ENCODE measurements around the gene OCEL1.

GRCh38 chr19:17246681-17247425 is 20.8 kb downstream of the OCEL1 start:
- TF ChIP-seq CTCF (IDR thresholded peaks at IDR 0.05; ENCODE audit: borderline replicate concordance, extremely low read depth, low read length, poor library complexity, severe bottlenecking) (no peak), EZH2 (IDR thresholded peaks at IDR 0.05; ENCODE audit: borderline replicate concordance, low read depth, low read length, severe bottlenecking) (no peak)
